ENCODE results near the gene RNF149.
"Not testable (repeated sequence)": the region's sequence is repeated elsewhere in the genome, so short reads cannot be mapped to it uniquely, and the experiment has no call there.

The RNF149 gene

GRCh38 chr2:101330253-101330933 is 21.9 kb upstream of the RNF149 start:
- no peak for FAIRE-seq

- FAIRE-seq = no peak
Observed at GRCh38 chr2:101329026-101329425, 20.5 kb upstream of the RNF149 start.

GRCh38 chr2:101328474-101329007 is 20.0 kb upstream of the RNF149 start:
- FAIRE-seq = no peak

GRCh38 chr2:101327863-101328394 is 19.4 kb upstream of the RNF149 start:
- FAIRE-seq = no peak

- no peak for FAIRE-seq
Observed at GRCh38 chr2:101325425-101325824, 16.9 kb upstream of the RNF149 start.

- not testable (repeated sequence) for FAIRE-seq
Observed at GRCh38 chr2:101316568-101316967, 8.1 kb upstream of the RNF149 start.

GRCh38 chr2:101311696-101312017 is 3.2 kb upstream of the RNF149 start:
- no peak for FAIRE-seq

GRCh38 chr2:101310834-101311695 is 2.6 kb upstream of the RNF149 start:
- no peak for FAIRE-seq

GRCh38 chr2:101310090-101310833 is 1.8 kb upstream of the RNF149 start:
- FAIRE-seq = no peak

GRCh38 chr2:101307950-101308431 is 510 bp downstream of the RNF149 start:
- FAIRE-seq = no peak

- no peak for FAIRE-seq
Observed at GRCh38 chr2:101307503-101307902, 998 bp downstream of the RNF149 start.

GRCh38 chr2:101306410-101306809 is 2.1 kb downstream of the RNF149 start:
- FAIRE-seq = no peak

- no peak for FAIRE-seq
Observed at GRCh38 chr2:101305492-101306078, 2.9 kb downstream of the RNF149 start.

GRCh38 chr2:101305035-101305434 is 3.5 kb downstream of the RNF149 start:
- FAIRE-seq = no peak

GRCh38 chr2:101303688-101304087 is 4.8 kb downstream of the RNF149 start:
- FAIRE-seq = no peak

GRCh38 chr2:101302016-101302415 is 6.5 kb downstream of the RNF149 start:
- no peak for FAIRE-seq

GRCh38 chr2:101300836-101301235 is 7.7 kb downstream of the RNF149 start:
- FAIRE-seq = no peak

- FAIRE-seq = no peak
Observed at GRCh38 chr2:101300164-101300563, 8.3 kb downstream of the RNF149 start.

- no peak for FAIRE-seq
Observed at GRCh38 chr2:101299604-101300003, 8.9 kb downstream of the RNF149 start.

- FAIRE-seq = no peak
Observed at GRCh38 chr2:101297383-101297782, 11.1 kb downstream of the RNF149 start.

GRCh38 chr2:101296371-101296770 is 12.1 kb downstream of the RNF149 start:
- FAIRE-seq = no peak

- no peak for FAIRE-seq
Observed at GRCh38 chr2:101295895-101296294, 12.6 kb downstream of the RNF149 start.

GRCh38 chr2:101294861-101295260 is 13.6 kb downstream of the RNF149 start:
- FAIRE-seq = no peak
